Fibroblast of lung (primary cell): ENCODE measurements around the gene ERF.

Experiments used
- EZH2 ChIP-seq: IDR thresholded peaks from 2 replicates; pipeline ENCODE4 v1.5.1; 2012; ENCODE audit warnings: low read length, control low read depth, mild to moderate bottlenecking; ENCODE audit errors: missing control alignments
- TF ChIP-seq, protein P1 (sequence below), 2 donors: IDR thresholded peaks in 1 of 2; conservative IDR thresholded peaks in 1 of 2; 1 replicate in 1 of 2; 2 replicates in 1 of 2; pipeline ENCODE4 v1.5.1; 2011 to 2012; ENCODE audit warnings: low read length in 2 of 2, control low read depth in 1 of 2, inconsistent platforms in 1 of 2, low read depth in 1 of 2, mild to moderate bottlenecking in 1 of 2

GRCh38 chr19:42246922-42247639 is 7.8 kb downstream of the ERF start:
- no peak for TF ChIP-seq EZH2
- TF ChIP-seq, protein P1, sequence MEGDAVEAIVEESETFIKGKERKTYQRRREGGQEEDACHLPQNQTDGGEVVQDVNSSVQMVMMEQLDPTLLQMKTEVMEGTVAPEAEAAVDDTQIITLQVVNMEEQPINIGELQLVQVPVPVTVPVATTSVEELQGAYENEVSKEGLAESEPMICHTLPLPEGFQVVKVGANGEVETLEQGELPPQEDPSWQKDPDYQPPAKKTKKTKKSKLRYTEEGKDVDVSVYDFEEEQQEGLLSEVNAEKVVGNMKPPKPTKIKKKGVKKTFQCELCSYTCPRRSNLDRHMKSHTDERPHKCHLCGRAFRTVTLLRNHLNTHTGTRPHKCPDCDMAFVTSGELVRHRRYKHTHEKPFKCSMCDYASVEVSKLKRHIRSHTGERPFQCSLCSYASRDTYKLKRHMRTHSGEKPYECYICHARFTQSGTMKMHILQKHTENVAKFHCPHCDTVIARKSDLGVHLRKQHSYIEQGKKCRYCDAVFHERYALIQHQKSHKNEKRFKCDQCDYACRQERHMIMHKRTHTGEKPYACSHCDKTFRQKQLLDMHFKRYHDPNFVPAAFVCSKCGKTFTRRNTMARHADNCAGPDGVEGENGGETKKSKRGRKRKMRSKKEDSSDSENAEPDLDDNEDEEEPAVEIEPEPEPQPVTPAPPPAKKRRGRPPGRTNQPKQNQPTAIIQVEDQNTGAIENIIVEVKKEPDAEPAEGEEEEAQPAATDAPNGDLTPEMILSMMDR (conservative IDR thresholded peaks at IDR 0.05 in 1 of 2, IDR thresholded peaks at IDR 0.05 in 1 of 2; ENCODE audit: low read depth in 1 of 2, low read length in 2 of 2), result no peak
